C4-2B (cell line): ENCODE measurements around the gene ZNF296.

Source experiments
- CTCF ChIP-seq: fragments of 450-650 bp; conservative IDR thresholded peaks from 2 replicates; pipeline ENCODE4 v1.5.1; 2017; ENCODE audit warnings: mild to moderate bottlenecking
- ZFX ChIP-seq: fragments of 450-650 bp; IDR thresholded peaks from 2 replicates; pipeline ENCODE4 v1.6.1; 2017

- TF ChIP-seq CTCF (no peak), ZFX (no peak)
Measured at GRCh38 chr19:45071545-45071938, 4.7 kb downstream of the ZNF296 start.
